Measurements from ENCODE around the gene KLHL3.

- TF ChIP-seq CTCF (IDR thresholded peaks at IDR 0.05): no peak
- no peak for TF ChIP-seq POLR2A (IDR thresholded peaks at IDR 0.05)
Observed at GRCh38 chr5:137752905-137753690, 17.2 kb upstream of the KLHL3 start.

Measured in right lobe of liver (tissue), 4 donors.